ENCODE results near the gene IFITM2.
"Not testable (repeated sequence)": the region's sequence is repeated elsewhere in the genome, so short reads cannot be mapped to it uniquely, and the experiment has no call there.

DNA sequence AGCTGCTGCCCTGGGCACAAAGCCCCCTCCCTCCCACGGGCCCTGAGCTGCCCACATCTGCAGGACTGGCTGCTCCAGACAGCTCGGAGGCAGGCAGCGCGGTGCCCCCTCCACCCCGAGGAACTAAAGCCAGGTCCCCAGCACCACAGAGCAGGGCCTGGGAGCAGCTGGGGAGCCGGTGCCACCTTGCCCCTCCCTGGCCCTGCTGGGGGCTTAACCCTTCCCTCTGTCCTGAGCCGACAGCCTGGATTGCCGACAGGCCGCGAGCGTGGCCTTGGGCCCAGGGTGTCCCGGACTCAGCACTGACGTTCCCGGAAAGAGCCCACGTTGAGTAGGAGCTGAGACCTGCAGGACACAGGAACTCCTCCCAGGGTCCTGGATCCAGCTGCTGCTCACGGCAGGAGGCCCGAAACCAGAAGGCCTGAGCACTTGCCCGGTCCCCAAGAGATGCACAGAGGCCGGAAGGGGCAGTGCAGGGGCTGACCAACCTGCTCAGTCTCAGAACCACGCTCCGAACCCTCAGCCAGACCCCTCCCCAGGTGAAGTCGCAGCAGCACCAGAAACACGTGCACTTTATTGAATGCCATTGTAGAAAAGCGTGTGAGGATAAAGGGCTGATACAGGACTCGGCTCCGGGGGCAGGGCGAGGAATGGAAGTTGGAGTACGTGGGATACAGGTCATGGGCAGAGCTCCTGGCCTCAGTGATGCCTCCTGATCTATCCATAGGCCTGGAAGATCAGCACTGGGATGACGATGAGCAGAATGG lies 11.7 kb downstream of the IFITM2 start:
- TF ChIP-seq, protein P1, sequence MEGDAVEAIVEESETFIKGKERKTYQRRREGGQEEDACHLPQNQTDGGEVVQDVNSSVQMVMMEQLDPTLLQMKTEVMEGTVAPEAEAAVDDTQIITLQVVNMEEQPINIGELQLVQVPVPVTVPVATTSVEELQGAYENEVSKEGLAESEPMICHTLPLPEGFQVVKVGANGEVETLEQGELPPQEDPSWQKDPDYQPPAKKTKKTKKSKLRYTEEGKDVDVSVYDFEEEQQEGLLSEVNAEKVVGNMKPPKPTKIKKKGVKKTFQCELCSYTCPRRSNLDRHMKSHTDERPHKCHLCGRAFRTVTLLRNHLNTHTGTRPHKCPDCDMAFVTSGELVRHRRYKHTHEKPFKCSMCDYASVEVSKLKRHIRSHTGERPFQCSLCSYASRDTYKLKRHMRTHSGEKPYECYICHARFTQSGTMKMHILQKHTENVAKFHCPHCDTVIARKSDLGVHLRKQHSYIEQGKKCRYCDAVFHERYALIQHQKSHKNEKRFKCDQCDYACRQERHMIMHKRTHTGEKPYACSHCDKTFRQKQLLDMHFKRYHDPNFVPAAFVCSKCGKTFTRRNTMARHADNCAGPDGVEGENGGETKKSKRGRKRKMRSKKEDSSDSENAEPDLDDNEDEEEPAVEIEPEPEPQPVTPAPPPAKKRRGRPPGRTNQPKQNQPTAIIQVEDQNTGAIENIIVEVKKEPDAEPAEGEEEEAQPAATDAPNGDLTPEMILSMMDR (IDR thresholded peaks at IDR 0.05), result not testable (repeated sequence)
- not testable (repeated sequence) for TF ChIP-seq POLR2A (IDR thresholded peaks at IDR 0.05)
